HepG2 (cell line): ENCODE results near the gene PPP4R3A. TPM values are rescaled to one million over a fixed set of nuclear protein-coding genes. Genes with fewer than 3 reads are reported as not detected.

Source experiments
- HOXA9 ChIP-seq: sonication (generic); formaldehyde crosslinking; IDR thresholded peaks from 2 replicates; pipeline ENCODE4 v1.8.1; 2022; ENCODE audit warnings: missing genetic modification reagents, mild to moderate bottlenecking, moderate library complexity, borderline replicate concordance
- SATB2 ChIP-seq: sonication (generic); formaldehyde crosslinking; IDR thresholded peaks from 2 replicates; pipeline ENCODE4 v1.5.0; 2020; ENCODE audit warnings: missing genetic modification reagents
- SOX13 ChIP-seq, 3 experiments: fragments of 450-650 bp in 1 of 3; sonication (generic) in 1 of 3; formaldehyde crosslinking in 1 of 3; IDR thresholded peaks in 2 of 3; conservative IDR thresholded peaks in 1 of 3; 2 replicates each; pipeline versions ENCODE4 v1.5.0 to v1.6.1; 2016 to 2020; ENCODE audit warnings: antibody characterized with exemption in 1 of 3, mild to moderate bottlenecking in 1 of 3, missing compliant biosample characterization in 1 of 3, missing genetic modification reagents in 1 of 3, moderate library complexity in 1 of 3
- SRSF1 ChIP-seq: fragments of 200-400 bp; formaldehyde crosslinking; optimal IDR thresholded peaks from 2 replicates; pipeline ENCODE3; 2017; ENCODE audit warnings: mild to moderate bottlenecking, low read depth, low read length, moderate library complexity
- STAT6 ChIP-seq: sonication (generic); formaldehyde crosslinking; IDR thresholded peaks from 2 replicates; pipeline ENCODE4 v1.4.0; 2020; ENCODE audit warnings: missing genetic modification reagents, mild to moderate bottlenecking, borderline replicate concordance
- ZEB1 ChIP-seq: IDR thresholded peaks from 2 replicates; pipeline ENCODE4 v1.6.1; 2012; ENCODE audit warnings: mild to moderate bottlenecking, low read depth, inconsistent platforms; ENCODE audit not compliant: insufficient replicate concordance
- ZNF224 ChIP-seq: sonication (generic); formaldehyde crosslinking; IDR thresholded peaks from 2 replicates; pipeline ENCODE4 v1.5.0; 2020; ENCODE audit warnings: mild to moderate bottlenecking, missing genetic modification reagents
- ZNF788 ChIP-seq: sonication (generic); formaldehyde crosslinking; IDR thresholded peaks from 2 replicates; pipeline ENCODE4 v1.5.0; 2020; ENCODE audit warnings: mild to moderate bottlenecking, missing genetic modification reagents, borderline replicate concordance
- ZNF850 ChIP-seq: sonication (generic); formaldehyde crosslinking; conservative IDR thresholded peaks from 2 replicates; pipeline ENCODE4 v1.9.0; 2021; ENCODE audit warnings: mild to moderate bottlenecking, missing genetic modification reagents
- polyA plus RNA-seq, 8 experiments: library from polyadenylated mRNA; depleted of rRNA in 3 of 8; stranded (reverse) in 7 of 8; unstranded in 1 of 8; fragments of >200 nt; fragmentation: Illumina TruSeq in 4 of 8; extraction: Trizol in 4 of 8; gene quantifications; 2 replicates each; pipeline versions ENCODE4 v1.2.1 to v1.2.3, GENCODE V29; 2011 to 2016; ENCODE audit warnings: low read depth in 4 of 8, missing spikeins in 1 of 8, mixed read lengths in 1 of 8; ENCODE audit not compliant: insufficient read depth in 1 of 8
- total RNA-seq, 5 experiments: library from RNA; depleted of rRNA; stranded (reverse); fragments of >200 nt; fragmentation: Illumina TruSeq; extraction: Trizol; gene quantifications; 2 replicates each; pipeline ENCODE4 v1.2.3, GENCODE V29; 2016; ENCODE audit warnings: low read depth in 1 of 5
- TF ChIP-seq, protein P1 (sequence below): sonication (generic); formaldehyde crosslinking; IDR thresholded peaks from one replicate; pipeline ENCODE4 v1.5.1; 2020; ENCODE audit warnings: mild to moderate bottlenecking, missing genetic modification reagents; ENCODE audit errors: not compliant biosample characterization
- TF ChIP-seq, protein P2 (sequence below): sonication (generic); formaldehyde crosslinking; IDR thresholded peaks from 2 replicates; pipeline ENCODE4 v1.8.1; 2023; ENCODE audit warnings: mild to moderate bottlenecking, missing genetic modification reagents
- TF ChIP-seq, protein P3 (sequence below): IDR thresholded peaks from 2 replicates; pipeline ENCODE4 v1.6.1; 2016
- TF ChIP-seq, protein P4 (sequence below): sonication (generic); formaldehyde crosslinking; conservative IDR thresholded peaks from 2 replicates; pipeline ENCODE4 v1.4.0; 2020; ENCODE audit warnings: missing genetic modification reagents

Gene PPP4R3A
- total and polyA plus RNA-seq, 2 of the 13 experiments (the other 11 are each of a cell fraction or from before 2014, with no cell fraction given) = 22.5 to 57.4 TPM

DNA sequence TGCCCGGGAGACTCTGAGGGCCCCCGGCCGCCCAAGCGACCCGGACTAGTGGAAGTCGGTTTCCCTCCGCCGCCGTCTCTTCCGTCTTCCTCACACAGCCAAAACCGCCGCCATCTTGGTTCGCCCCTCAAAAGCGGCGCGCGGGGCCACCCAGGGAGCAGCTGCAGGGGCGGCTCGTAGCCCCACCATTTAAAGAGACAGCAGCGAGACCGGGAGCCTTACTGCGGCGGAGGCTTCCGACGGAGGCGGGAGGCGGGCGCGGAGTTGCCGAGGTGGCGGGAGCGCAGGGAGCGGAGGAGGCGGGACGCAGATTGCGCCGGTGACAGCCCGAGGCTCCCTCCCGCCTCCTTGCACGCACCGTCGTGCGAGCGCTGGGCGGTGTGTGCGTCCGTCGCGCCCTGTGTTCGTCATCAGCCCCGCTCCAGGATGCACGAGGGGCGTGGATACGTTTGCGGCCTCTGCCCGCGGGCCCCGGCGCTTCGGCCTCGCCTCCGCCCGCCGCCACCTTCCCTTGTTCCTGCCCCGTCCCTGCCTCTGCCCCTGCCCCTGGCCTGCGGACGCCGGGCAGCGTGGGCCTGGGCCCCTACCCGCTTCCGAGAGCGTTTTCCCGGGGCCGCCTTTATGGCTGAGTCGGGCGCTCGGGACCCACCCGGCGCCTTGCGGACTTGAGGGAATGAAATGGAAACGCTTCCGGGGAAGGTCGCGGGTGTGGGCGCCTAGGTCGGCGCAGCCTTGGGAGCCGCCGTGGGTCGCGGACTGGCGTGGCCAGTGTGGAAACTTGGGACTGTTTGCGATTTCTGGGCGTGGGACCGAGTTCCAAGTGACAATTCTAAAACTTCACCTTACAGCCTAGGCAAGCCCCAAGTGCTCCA is at the start of gene PPP4R3A (continued):
- TF ChIP-seq, protein P1, sequence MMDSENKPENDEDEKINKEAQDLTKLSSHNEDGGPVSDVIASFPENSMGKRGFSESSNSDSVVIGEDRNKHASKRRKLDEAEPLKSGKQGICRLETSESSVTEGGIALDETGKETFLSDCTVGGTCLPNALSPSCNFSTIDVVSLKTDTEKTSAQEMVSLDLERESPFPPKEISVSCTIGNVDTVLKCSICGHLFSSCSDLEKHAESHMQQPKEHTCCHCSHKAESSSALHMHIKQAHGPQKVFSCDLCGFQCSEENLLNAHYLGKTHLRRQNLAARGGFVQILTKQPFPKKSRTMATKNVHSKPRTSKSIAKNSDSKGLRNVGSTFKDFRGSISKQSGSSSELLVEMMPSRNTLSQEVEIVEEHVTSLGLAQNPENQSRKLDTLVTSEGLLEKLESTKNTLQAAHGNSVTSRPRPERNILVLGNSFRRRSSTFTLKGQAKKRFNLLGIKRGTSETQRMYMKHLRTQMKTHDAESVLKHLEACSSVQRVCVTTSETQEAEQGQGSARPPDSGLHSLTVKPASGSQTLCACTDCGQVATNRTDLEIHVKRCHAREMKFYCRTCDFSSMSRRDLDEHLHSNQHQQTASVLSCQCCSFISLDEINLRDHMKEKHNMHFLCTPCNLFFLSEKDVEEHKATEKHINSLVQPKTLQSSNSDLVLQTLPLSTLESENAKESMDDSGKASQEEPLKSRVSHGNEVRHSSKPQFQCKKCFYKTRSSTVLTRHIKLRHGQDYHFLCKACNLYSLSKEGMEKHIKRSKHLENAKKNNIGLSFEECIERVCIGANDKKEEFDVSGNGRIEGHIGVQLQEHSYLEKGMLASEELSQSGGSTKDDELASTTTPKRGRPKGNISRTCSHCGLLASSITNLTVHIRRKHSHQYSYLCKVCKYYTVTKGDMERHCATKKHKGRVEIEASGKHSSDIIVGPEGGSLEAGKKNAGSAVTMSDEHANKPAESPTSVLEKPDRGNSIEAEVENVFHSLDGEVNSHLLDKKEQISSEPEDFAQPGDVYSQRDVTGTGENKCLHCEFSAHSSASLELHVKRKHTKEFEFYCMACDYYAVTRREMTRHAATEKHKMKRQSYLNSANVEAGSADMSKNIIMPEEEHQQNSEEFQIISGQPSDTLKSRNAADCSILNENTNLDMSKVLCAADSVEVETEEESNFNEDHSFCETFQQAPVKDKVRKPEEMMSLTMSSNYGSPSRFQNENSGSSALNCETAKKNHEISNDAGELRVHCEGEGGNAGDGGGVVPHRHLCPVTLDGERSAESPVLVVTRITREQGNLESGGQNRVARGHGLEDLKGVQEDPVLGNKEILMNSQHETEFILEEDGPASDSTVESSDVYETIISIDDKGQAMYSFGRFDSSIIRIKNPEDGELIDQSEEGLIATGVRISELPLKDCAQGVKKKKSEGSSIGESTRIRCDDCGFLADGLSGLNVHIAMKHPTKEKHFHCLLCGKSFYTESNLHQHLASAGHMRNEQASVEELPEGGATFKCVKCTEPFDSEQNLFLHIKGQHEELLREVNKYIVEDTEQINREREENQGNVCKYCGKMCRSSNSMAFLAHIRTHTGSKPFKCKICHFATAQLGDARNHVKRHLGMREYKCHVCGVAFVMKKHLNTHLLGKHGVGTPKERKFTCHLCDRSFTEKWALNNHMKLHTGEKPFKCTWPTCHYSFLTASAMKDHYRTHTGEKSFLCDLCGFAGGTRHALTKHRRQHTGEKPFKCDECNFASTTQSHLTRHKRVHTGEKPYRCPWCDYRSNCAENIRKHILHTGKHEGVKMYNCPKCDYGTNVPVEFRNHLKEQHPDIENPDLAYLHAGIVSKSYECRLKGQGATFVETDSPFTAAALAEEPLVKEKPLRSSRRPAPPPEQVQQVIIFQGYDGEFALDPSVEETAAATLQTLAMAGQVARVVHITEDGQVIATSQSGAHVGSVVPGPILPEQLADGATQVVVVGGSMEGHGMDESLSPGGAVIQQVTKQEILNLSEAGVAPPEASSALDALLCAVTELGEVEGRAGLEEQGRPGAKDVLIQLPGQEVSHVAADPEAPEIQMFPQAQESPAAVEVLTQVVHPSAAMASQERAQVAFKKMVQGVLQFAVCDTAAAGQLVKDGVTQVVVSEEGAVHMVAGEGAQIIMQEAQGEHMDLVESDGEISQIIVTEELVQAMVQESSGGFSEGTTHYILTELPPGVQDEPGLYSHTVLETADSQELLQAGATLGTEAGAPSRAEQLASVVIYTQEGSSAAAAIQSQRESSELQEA (CRISPR knock-in tag) = peak; percentile 89
- TF ChIP-seq, protein P2, sequence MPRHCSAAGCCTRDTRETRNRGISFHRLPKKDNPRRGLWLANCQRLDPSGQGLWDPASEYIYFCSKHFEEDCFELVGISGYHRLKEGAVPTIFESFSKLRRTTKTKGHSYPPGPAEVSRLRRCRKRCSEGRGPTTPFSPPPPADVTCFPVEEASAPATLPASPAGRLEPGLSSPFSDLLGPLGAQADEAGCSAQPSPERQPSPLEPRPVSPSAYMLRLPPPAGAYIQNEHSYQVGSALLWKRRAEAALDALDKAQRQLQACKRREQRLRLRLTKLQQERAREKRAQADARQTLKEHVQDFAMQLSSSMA (CRISPR knock-in tag) = peak; percentile 75; the same call in 1 of the 2 replicates
- 0 out of 2 replicates have a peak, but pooled peaks have one; percentile 55 for TF ChIP-seq STAT6 (CRISPR knock-in tag)
- no peak for TF ChIP-seq ZEB1
- TF ChIP-seq SOX13 (IDR thresholded peaks at IDR 0.05) = 0 out of 2 replicates have a peak, but pooled peaks have one; percentile 5
- TF ChIP-seq SOX13 (CRISPR knock-in tag; conservative IDR thresholded peaks at IDR 0.05 in 1 of 2, IDR thresholded peaks at IDR 0.05 in 1 of 2) = peak in 1 of 2 experiments; percentile 50; a peak in 2 of 4 replicates
- TF ChIP-seq, protein P3, sequence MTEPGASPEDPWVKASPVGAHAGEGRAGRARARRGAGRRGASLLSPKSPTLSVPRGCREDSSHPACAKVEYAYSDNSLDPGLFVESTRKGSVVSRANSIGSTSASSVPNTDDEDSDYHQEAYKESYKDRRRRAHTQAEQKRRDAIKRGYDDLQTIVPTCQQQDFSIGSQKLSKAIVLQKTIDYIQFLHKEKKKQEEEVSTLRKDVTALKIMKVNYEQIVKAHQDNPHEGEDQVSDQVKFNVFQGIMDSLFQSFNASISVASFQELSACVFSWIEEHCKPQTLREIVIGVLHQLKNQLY (CRISPR knock-in tag) = no peak
- TF ChIP-seq, protein P4, sequence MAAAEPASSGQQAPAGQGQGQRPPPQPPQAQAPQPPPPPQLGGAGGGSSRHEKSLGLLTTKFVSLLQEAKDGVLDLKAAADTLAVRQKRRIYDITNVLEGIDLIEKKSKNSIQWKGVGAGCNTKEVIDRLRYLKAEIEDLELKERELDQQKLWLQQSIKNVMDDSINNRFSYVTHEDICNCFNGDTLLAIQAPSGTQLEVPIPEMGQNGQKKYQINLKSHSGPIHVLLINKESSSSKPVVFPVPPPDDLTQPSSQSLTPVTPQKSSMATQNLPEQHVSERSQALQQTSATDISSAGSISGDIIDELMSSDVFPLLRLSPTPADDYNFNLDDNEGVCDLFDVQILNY = peak; percentile 86
- TF ChIP-seq ZNF850 = no peak
- no peak; the same call in 1 of the 2 replicates for TF ChIP-seq SATB2 (CRISPR knock-in tag)
- peak; percentile 59; the same call in 1 of the 2 replicates for TF ChIP-seq ZNF224 (CRISPR knock-in tag)
- TF ChIP-seq SRSF1 = peak; percentile 34
- TF ChIP-seq ZNF788 (CRISPR knock-in tag) = peak; percentile 95; the same call in 1 of the 2 replicates
- peak; percentile 87 for TF ChIP-seq HOXA9 (CRISPR knock-in tag)
